Measurements from ENCODE around the gene DUSP28.

DUSP28 gene

GRCh38 chr2:240581811-240582210 is 21.7 kb downstream of the DUSP28 start:
- H3K4me3 ChIP-seq (ENCODE audit: low read depth, low read length) = no peak overlapping the region
- no peak for DNase-seq (ENCODE audit: low read depth, low spot score)
- TF ChIP-seq CTCF (IDR thresholded peaks at IDR 0.05; ENCODE audit: insufficient read depth, low read length, missing control alignments) = no peak
- CTCF ChIA-PET = interaction anchor here (2.6 kb wide), 1 partner anchor 16 kb away, joined by 36 read pairs; no protein-coding TSS in a partner anchor
- POLR2A ChIA-PET = no interaction called here

- POLR2A ChIA-PET = no interaction called here
- TF ChIP-seq CTCF (IDR thresholded peaks at IDR 0.05; ENCODE audit: insufficient read depth, low read length, missing control alignments) = no peak
- no peak overlapping the region for H3K4me3 ChIP-seq (ENCODE audit: low read depth, low read length)
- no peak for DNase-seq (ENCODE audit: low read depth, low spot score)
- CTCF ChIA-PET = interaction anchor here (0.8 to 5.0 kb wide), 2 partner anchors 12 to 17 kb away, joined by 3 to 75 read pairs; no protein-coding TSS in a partner anchor
Measured at GRCh38 chr2:240582781-240583180, 22.6 kb downstream of the DUSP28 start.

- POLR2A ChIA-PET = no interaction called here
- DNase-seq (ENCODE audit: low read depth, low spot score) = no peak
- CTCF ChIA-PET = interaction anchor here (1.8 to 5.0 kb wide), 3 partner anchors 12 to 18 kb away, joined by 5 to 75 read pairs (median 10); partner anchors contain the start of gene RNPEPL1
- TF ChIP-seq CTCF (IDR thresholded peaks at IDR 0.05; ENCODE audit: insufficient read depth, low read length, missing control alignments) = no peak
- H3K4me3 ChIP-seq (ENCODE audit: low read depth, low read length) = no peak overlapping the region
Measured at GRCh38 chr2:240583774-240584173, 23.6 kb downstream of the DUSP28 start.

- TF ChIP-seq CTCF (IDR thresholded peaks at IDR 0.05; ENCODE audit: insufficient read depth, low read length, missing control alignments) = no peak
- ChIA-PET CTCF (interaction anchor here (1.1 to 5.0 kb wide), 5 partner anchors 13 to 70 kb away, joined by 3 to 75 read pairs (median 10); partner anchors contain the start of gene RNPEPL1), POLR2A (interaction anchor here (2.3 kb wide), 1 partner anchor 24 kb away, joined by 10 read pairs; no protein-coding TSS in a partner anchor)
- H3K4me3 ChIP-seq (ENCODE audit: low read depth, low read length) = peak overlapping the region; percentile 72
- no peak for DNase-seq (ENCODE audit: low read depth, low spot score)
Measured at GRCh38 chr2:240584486-240585031, 24.4 kb downstream of the DUSP28 start.

GRCh38 chr2:240585101-240585500 is 24.9 kb downstream of the DUSP28 start:
- POLR2A ChIA-PET = interaction anchor here (1.3 to 2.3 kb wide), 2 partner anchors 12 to 24 kb away, joined by 3 to 10 read pairs; no protein-coding TSS in a partner anchor
- no peak for TF ChIP-seq CTCF (IDR thresholded peaks at IDR 0.05; ENCODE audit: insufficient read depth, low read length, missing control alignments)
- peak overlapping the region; percentile 72 for H3K4me3 ChIP-seq (ENCODE audit: low read depth, low read length)
- CTCF ChIA-PET = interaction anchor here (1.1 to 5.0 kb wide), 6 partner anchors 14 to 71 kb away, joined by 3 to 75 read pairs (median 12); partner anchors contain the start of gene RNPEPL1
- no peak for DNase-seq (ENCODE audit: low read depth, low spot score)

GRCh38 chr2:240585681-240586197 is 25.6 kb downstream of the DUSP28 start:
- no peak for TF ChIP-seq CTCF (IDR thresholded peaks at IDR 0.05; ENCODE audit: insufficient read depth, low read length, missing control alignments)
- DNase-seq (ENCODE audit: low read depth, low spot score) = no peak
- ChIA-PET CTCF (interaction anchor here (0.9 to 5.0 kb wide), 7 partner anchors 9 to 72 kb away, joined by 3 to 75 read pairs (median 15); partner anchors contain the start of gene RNPEPL1), POLR2A (interaction anchor here (0.8 to 2.3 kb wide), 6 partner anchors 12 to 28 kb away, joined by 3 to 10 read pairs (median 4); partner anchors contain the start of genes ANKMY1 and RNPEPL1)
- peak overlapping the region; percentile 72 for H3K4me3 ChIP-seq (ENCODE audit: low read depth, low read length)
